ENCODE results near the gene ENTPD8. TPM values are rescaled to one million over a fixed set of nuclear protein-coding genes. Genes with fewer than 3 reads are reported as not detected.

Gene ENTPD8
- total RNA-seq, 2 experiments from 2014 or later, result not detected

GRCh38 chr9:137434498-137435380, 6.4 kb downstream of the ENTPD8 start:
- no peak overlapping the region for H3K27ac ChIP-seq (ENCODE audit: low read depth in 1 of 2, low read length in 2 of 2)
- Mint-ChIP-seq H3K27me3 (peaks cover 4% of the 10 kb centered on the region), H3K4me1 (ENCODE audit: low read depth) (no peaks in the 10 kb centered on the region), H3K27ac (no peak overlapping the region), H3K36me3 (ENCODE audit: low read depth) (no peaks in the 10 kb centered on the region), H3K9me3 (no peaks in the 10 kb centered on the region), H3K4me3 (no peak overlapping the region)
- no peak for DNase-seq
- CTCF ChIA-PET, result no interaction called here
- H3K4me1 ChIP-seq (ENCODE audit: insufficient read depth, low read length), result no peaks in the 10 kb centered on the region
- no peak for TF ChIP-seq CTCF (IDR thresholded peaks at IDR 0.05)
- intact Hi-C loops (cut with DNase I, micrococcal nuclease), result no loop called here
- POLR2A ChIA-PET, result interaction anchor here (1.3 kb wide), 1 partner anchor 12 kb away, joined by 3 read pairs; the partner anchor contains the start of genes EXD3 and NOXA1
- H3K27me3 ChIP-seq (ENCODE audit: control insufficient read depth in 1 of 2, insufficient read depth in 2 of 2, low read length in 2 of 2), result no peaks in the 10 kb centered on the region
- no peak overlapping the region for H3K4me3 ChIP-seq (ENCODE audit: low read length)
- no peak for ATAC-seq (ENCODE audit: poor library complexity)
- no peaks in the 10 kb centered on the region for H3K36me3 ChIP-seq (ENCODE audit: insufficient read depth, low read length)
- no peaks in the 10 kb centered on the region for H3K9me3 ChIP-seq (ENCODE audit: control insufficient read depth in 1 of 2, insufficient read depth in 1 of 2, low read length in 2 of 2)

GRCh38 chr9:137433916-137434431, 7.2 kb downstream of the ENTPD8 start:
- H3K9me3 ChIP-seq (ENCODE audit: control insufficient read depth in 1 of 2, insufficient read depth in 1 of 2, low read length in 2 of 2), result no peaks in the 10 kb centered on the region
- H3K27ac Mint-ChIP-seq, result no peak overlapping the region
- no peaks in the 10 kb centered on the region for H3K27me3 Mint-ChIP-seq
- CTCF ChIA-PET, result no interaction called here
- H3K4me3 Mint-ChIP-seq, result no peak overlapping the region
- H3K4me1 ChIP-seq (ENCODE audit: insufficient read depth, low read length), result no peaks in the 10 kb centered on the region
- no peaks in the 10 kb centered on the region for H3K27me3 ChIP-seq (ENCODE audit: control insufficient read depth in 1 of 2, insufficient read depth in 2 of 2, low read length in 2 of 2)
- no peak for TF ChIP-seq CTCF (IDR thresholded peaks at IDR 0.05)
- H3K4me1 Mint-ChIP-seq (ENCODE audit: low read depth), result no peaks in the 10 kb centered on the region
- ATAC-seq (ENCODE audit: poor library complexity) (no peak), DNase-seq (no peak)
- H3K27ac ChIP-seq (ENCODE audit: low read depth in 1 of 2, low read length in 2 of 2), result no peak overlapping the region
- POLR2A ChIA-PET, result interaction anchor here (1.3 kb wide), 1 partner anchor 11 kb away, joined by 3 read pairs; the partner anchor contains the start of genes EXD3 and NOXA1
- no peaks in the 10 kb centered on the region for H3K9me3 Mint-ChIP-seq
- H3K4me3 ChIP-seq (ENCODE audit: low read length), result no peak overlapping the region
- no peaks in the 10 kb centered on the region for H3K36me3 ChIP-seq (ENCODE audit: insufficient read depth, low read length)
- intact Hi-C loops (cut with DNase I, micrococcal nuclease), result no loop called here
- H3K36me3 Mint-ChIP-seq (ENCODE audit: low read depth), result no peaks in the 10 kb centered on the region

- H3K9me3 Mint-ChIP-seq, result no peaks in the 10 kb centered on the region
- H3K27me3 Mint-ChIP-seq, result no peaks in the 10 kb centered on the region
- ChIA-PET POLR2A (no interaction called here), CTCF (no interaction called here)
- no peak for DNase-seq
- H3K4me3 Mint-ChIP-seq, result no peak overlapping the region
- intact Hi-C loops (cut with DNase I, micrococcal nuclease), result no loop called here
- H3K4me1 Mint-ChIP-seq (ENCODE audit: low read depth), result no peaks in the 10 kb centered on the region
- H3K4me3 ChIP-seq (ENCODE audit: low read length), result no peak overlapping the region
- H3K36me3 Mint-ChIP-seq (ENCODE audit: low read depth), result no peaks in the 10 kb centered on the region
- no peaks in the 10 kb centered on the region for H3K4me1 ChIP-seq (ENCODE audit: insufficient read depth, low read length)
- no peaks in the 10 kb centered on the region for H3K9me3 ChIP-seq (ENCODE audit: control insufficient read depth in 1 of 2, insufficient read depth in 1 of 2, low read length in 2 of 2)
- H3K36me3 ChIP-seq (ENCODE audit: insufficient read depth, low read length), result no peaks in the 10 kb centered on the region
- no peaks in the 10 kb centered on the region for H3K27me3 ChIP-seq (ENCODE audit: control insufficient read depth in 1 of 2, insufficient read depth in 2 of 2, low read length in 2 of 2)
- ATAC-seq (ENCODE audit: poor library complexity), result no peak
- H3K27ac Mint-ChIP-seq, result no peak overlapping the region
- no peak for TF ChIP-seq CTCF (IDR thresholded peaks at IDR 0.05)
- H3K27ac ChIP-seq (ENCODE audit: low read depth in 1 of 2, low read length in 2 of 2), result no peak overlapping the region
These were observed 7.7 kb downstream of the ENTPD8 start for GRCh38 chr9:137433349-137433915.

Data from CD4-positive, alpha-beta T cell (primary cell).